Muscle of leg (tissue), 11 donors: ENCODE results near the gene IGSF8. TPM values are rescaled to one million over a fixed set of nuclear protein-coding genes. Genes with fewer than 3 reads are reported as not detected.
"Not testable (repeated sequence)": the region's sequence is repeated elsewhere in the genome, so short reads cannot be mapped to it uniquely, and the experiment has no call there.

Source experiments
- DNase-seq: peaks from one replicate; pipeline ENCODE4 v3.0.0; 2013
- H3K27ac ChIP-seq: one replicate; pipeline ENCODE4 v1.5.1; 2013; ENCODE audit warnings: mild to moderate bottlenecking, low read length, control low read depth
- H3K27me3 ChIP-seq: one replicate; pipeline ENCODE4 v1.6.1; 2013; ENCODE audit warnings: low read length; ENCODE audit not compliant: control insufficient read depth, insufficient read depth
- H3K36me3 ChIP-seq: one replicate; pipeline ENCODE4 v1.6.1; 2013; ENCODE audit warnings: low read length; ENCODE audit not compliant: control insufficient read depth, insufficient read depth
- H3K4me1 ChIP-seq: one replicate; pipeline ENCODE4 v1.6.1; 2013; ENCODE audit warnings: low read length; ENCODE audit not compliant: control insufficient read depth, insufficient read depth
- H3K4me3 ChIP-seq: one replicate; pipeline ENCODE4 v1.5.1; 2013; ENCODE audit warnings: low read length, control low read depth
- H3K9me3 ChIP-seq: replicated peaks from 2 replicates; pipeline ENCODE4 v1.6.1; 2013; ENCODE audit warnings: low read depth, low read length; ENCODE audit not compliant: control insufficient read depth
- WGBS: methylation state at CpG from one replicate; pipeline ENCODE4 v1.1.5; 2013; ENCODE audit warnings: missing lambda C conversion rate; ENCODE audit not compliant: insufficient coverage; 5-methylcytosine and 5-hydroxymethylcytosine counted together
- polyA plus RNA-seq, 8 donors: library from polyadenylated mRNA; unstranded; fragments of 120-200 nt; gene quantifications; one replicate each; pipeline versions ENCODE4 v1.2.1 to v1.2.3, GENCODE V29; 2013; ENCODE audit warnings: inconsistent platforms in 1 of 8, low replicate concordance in 1 of 8; ENCODE audit not compliant: insufficient read length in 8 of 8, insufficient read depth in 1 of 8
- total RNA-seq: library from RNA; stranded (reverse); fragments of 120-200 nt; gene quantifications from one replicate; pipeline ENCODE4 v1.2.4, GENCODE V29; 2013

The IGSF8 gene
- total and polyA plus RNA-seq, 9 donors = 15.4 to 26.2 (median 21.1) TPM

- Histone ChIP-seq H3K36me3 (no peaks in the 10 kb centered on the region), H3K9me3 (no peaks in the 10 kb centered on the region), H3K27me3 (peaks cover 23% of the 10 kb centered on the region), H3K4me1 (peaks cover 3% of the 10 kb centered on the region), H3K4me3 (no peak overlapping the region), H3K27ac (no peak overlapping the region)
- no peak for DNase-seq
- WGBS = 33% methylated on average over 1 of the region's 2 CpGs
Measured at GRCh38 chr1:160058087-160058486, 40.3 kb downstream of the IGSF8 start.

GRCh38 chr1:160056648-160057169 lies 41.7 kb downstream of the IGSF8 start:
- WGBS = no CpG with 5 or more reads among the region's 1 CpG
- no peak for DNase-seq
- H3K27ac ChIP-seq = no peak overlapping the region
- H3K4me3 ChIP-seq = no peak overlapping the region
- H3K9me3 ChIP-seq = no peaks in the 10 kb centered on the region
- H3K36me3 ChIP-seq = no peaks in the 10 kb centered on the region
- peaks cover 24% of the 10 kb centered on the region for H3K27me3 ChIP-seq
- H3K4me1 ChIP-seq = no peaks in the 10 kb centered on the region

GRCh38 chr1:160053548-160054365 lies 44.7 kb downstream of the IGSF8 start:
- Histone ChIP-seq H3K9me3 (no peaks in the 10 kb centered on the region), H3K36me3 (no peaks in the 10 kb centered on the region), H3K27me3 (peaks cover 23% of the 10 kb centered on the region), H3K4me1 (no peaks in the 10 kb centered on the region), H3K27ac (no peak overlapping the region), H3K4me3 (no peak overlapping the region)
- 87% methylated on average over 2 of the region's 7 CpGs for WGBS
- no peak for DNase-seq

GRCh38 chr1:160052936-160053335 lies 45.5 kb downstream of the IGSF8 start:
- WGBS = 20% methylated on average over 4 of the region's 6 CpGs
- no peak overlapping the region for H3K27ac ChIP-seq
- no peaks in the 10 kb centered on the region for H3K36me3 ChIP-seq
- H3K4me1 ChIP-seq = no peaks in the 10 kb centered on the region
- no peak overlapping the region for H3K4me3 ChIP-seq
- H3K9me3 ChIP-seq = no peaks in the 10 kb centered on the region
- no peak for DNase-seq
- peaks cover 22% of the 10 kb centered on the region for H3K27me3 ChIP-seq

GRCh38 chr1:160050619-160051018 lies 47.8 kb downstream of the IGSF8 start:
- H3K4me3 ChIP-seq = no peak overlapping the region
- H3K36me3 ChIP-seq = no peaks in the 10 kb centered on the region
- H3K27me3 ChIP-seq = peaks cover 17% of the 10 kb centered on the region
- 44% methylated on average over 1 of the region's 1 CpG for WGBS
- no peak overlapping the region for H3K27ac ChIP-seq
- H3K9me3 ChIP-seq = no peaks in the 10 kb centered on the region
- peaks cover 17% of the 10 kb centered on the region for H3K4me1 ChIP-seq
- DNase-seq = no peak

- not testable (repeated sequence) for H3K27ac ChIP-seq, H3K4me3 ChIP-seq, H3K36me3 ChIP-seq, H3K9me3 ChIP-seq, DNase-seq
- Histone ChIP-seq H3K27me3 (peaks cover 17% of the 10 kb centered on the region), H3K4me1 (peaks cover 17% of the 10 kb centered on the region)
- WGBS = 60% methylated on average over 1 of the region's 2 CpGs
Measured at GRCh38 chr1:160050182-160050581, 48.2 kb downstream of the IGSF8 start.

GRCh38 chr1:160049101-160049500 lies 49.3 kb downstream of the IGSF8 start:
- no peaks in the 10 kb centered on the region for H3K9me3 ChIP-seq
- no peaks in the 10 kb centered on the region for H3K36me3 ChIP-seq
- no peak overlapping the region for H3K4me3 ChIP-seq
- no peak overlapping the region for H3K27ac ChIP-seq
- peaks cover 16% of the 10 kb centered on the region for H3K27me3 ChIP-seq
- 63% methylated on average over 3 of the region's 3 CpGs for WGBS
- no peak for DNase-seq
- peaks cover 17% of the 10 kb centered on the region for H3K4me1 ChIP-seq

GRCh38 chr1:160048335-160048734 lies 50.1 kb downstream of the IGSF8 start:
- H3K4me3 ChIP-seq = no peak overlapping the region
- H3K27me3 ChIP-seq = peaks cover 10% of the 10 kb centered on the region
- H3K36me3 ChIP-seq = no peaks in the 10 kb centered on the region
- no peaks in the 10 kb centered on the region for H3K9me3 ChIP-seq
- DNase-seq = no peak
- no peak overlapping the region for H3K27ac ChIP-seq
- H3K4me1 ChIP-seq = peaks cover 17% of the 10 kb centered on the region

GRCh38 chr1:160047111-160047991 lies 51.1 kb downstream of the IGSF8 start:
- no peak for DNase-seq
- no peaks in the 10 kb centered on the region for H3K9me3 ChIP-seq
- peaks cover 17% of the 10 kb centered on the region for H3K4me1 ChIP-seq
- H3K27ac ChIP-seq = no peak overlapping the region
- no peak overlapping the region for H3K4me3 ChIP-seq
- H3K36me3 ChIP-seq = no peaks in the 10 kb centered on the region
- 63% methylated on average over 6 of the region's 9 CpGs for WGBS
- H3K27me3 ChIP-seq = peaks cover 5% of the 10 kb centered on the region

- DNase-seq = peak; percentile 81
- Histone ChIP-seq H3K4me1 (peaks cover 17% of the 10 kb centered on the region), H3K27me3 (peaks cover 3% of the 10 kb centered on the region), H3K9me3 (no peaks in the 10 kb centered on the region), H3K27ac (no peak overlapping the region), H3K36me3 (no peaks in the 10 kb centered on the region), H3K4me3 (no peak overlapping the region)
- 3% methylated on average over 7 of the region's 11 CpGs for WGBS
Measured at GRCh38 chr1:160046494-160047110, 51.8 kb downstream of the IGSF8 start.
